NB4 (cell line): ENCODE data around the gene TMEM178B.
A peak's percentile ranks its signal among the peaks of the same experiment; 100 is the strongest.
"Not testable (repeated sequence)": the region's sequence is repeated elsewhere in the genome, so short reads cannot be mapped to it uniquely, and the experiment has no call there.

Source experiments
- DNase-seq: peaks from one replicate; pipeline ENCODE4 v3.0.0; 2010; ENCODE audit warnings: low read depth
- H3K4me3 ChIP-seq: one replicate; pipeline ENCODE4 v1.5.1; 2011; ENCODE audit warnings: mild to moderate bottlenecking, low read depth, low read length, moderate library complexity
- CTCF ChIP-seq: IDR thresholded peaks from one replicate; pipeline ENCODE4 v1.5.1; 2012; ENCODE audit warnings: low read depth, low read length
- MAX ChIP-seq: IDR thresholded peaks from 2 replicates; pipeline ENCODE4 v1.6.1; 2011; ENCODE audit warnings: low read depth, low read length
- MYC ChIP-seq: IDR thresholded peaks from 2 replicates; pipeline ENCODE4 v1.6.1; 2011; ENCODE audit warnings: low read depth, low read length
- POLR2A ChIP-seq: IDR thresholded peaks from 2 replicates; pipeline ENCODE4 v1.6.1; 2011; ENCODE audit warnings: mild to moderate bottlenecking; ENCODE audit not compliant: insufficient read length; ENCODE audit errors: extremely low read depth

The TMEM178B gene

GRCh38 chr7:141328290-141328689, 254.4 kb downstream of the TMEM178B start:
- H3K4me3 ChIP-seq: no peak overlapping the region
- TF ChIP-seq MYC: no peak
- TF ChIP-seq MAX: no peak
- TF ChIP-seq POLR2A: no peak
- TF ChIP-seq CTCF: no peak

GRCh38 chr7:141330285-141330684, 256.4 kb downstream of the TMEM178B start:
- H3K4me3 ChIP-seq, DNase-seq: not testable (repeated sequence)

More at GRCh38 chr7:141328290-141328689, 254.4 kb downstream of the TMEM178B start:
- DNase-seq: no peak

GRCh38 chr7:141333459-141333858, 259.6 kb downstream of the TMEM178B start:
- H3K4me3 ChIP-seq: no peak overlapping the region
- DNase-seq: peak; percentile 14
- TF ChIP-seq MYC (no peak), MAX (no peak), POLR2A (no peak), CTCF (no peak)

- TF ChIP-seq MYC (no peak), MAX (no peak), POLR2A (no peak), CTCF (no peak)
- no peak overlapping the region for H3K4me3 ChIP-seq
- no peak for DNase-seq
These were observed 261.3 kb downstream of the TMEM178B start for GRCh38 chr7:141335164-141335563.

- DNase-seq: no peak
- TF ChIP-seq CTCF (no peak), MYC (no peak), POLR2A (no peak), MAX (no peak)
- H3K4me3 ChIP-seq: no peak overlapping the region
These were observed 265.7 kb downstream of the TMEM178B start for GRCh38 chr7:141339603-141340002.

- no peak for DNase-seq
- TF ChIP-seq POLR2A (no peak), MAX (no peak), MYC (no peak), CTCF (no peak)
- H3K4me3 ChIP-seq: no peak overlapping the region
These were observed 267.1 kb downstream of the TMEM178B start for GRCh38 chr7:141340991-141341390.
